ENCODE data around the gene CLDN15.
"Not testable (repeated sequence)": the region's sequence is repeated elsewhere in the genome, so short reads cannot be mapped to it uniquely, and the experiment has no call there.

Gene CLDN15

DNA sequence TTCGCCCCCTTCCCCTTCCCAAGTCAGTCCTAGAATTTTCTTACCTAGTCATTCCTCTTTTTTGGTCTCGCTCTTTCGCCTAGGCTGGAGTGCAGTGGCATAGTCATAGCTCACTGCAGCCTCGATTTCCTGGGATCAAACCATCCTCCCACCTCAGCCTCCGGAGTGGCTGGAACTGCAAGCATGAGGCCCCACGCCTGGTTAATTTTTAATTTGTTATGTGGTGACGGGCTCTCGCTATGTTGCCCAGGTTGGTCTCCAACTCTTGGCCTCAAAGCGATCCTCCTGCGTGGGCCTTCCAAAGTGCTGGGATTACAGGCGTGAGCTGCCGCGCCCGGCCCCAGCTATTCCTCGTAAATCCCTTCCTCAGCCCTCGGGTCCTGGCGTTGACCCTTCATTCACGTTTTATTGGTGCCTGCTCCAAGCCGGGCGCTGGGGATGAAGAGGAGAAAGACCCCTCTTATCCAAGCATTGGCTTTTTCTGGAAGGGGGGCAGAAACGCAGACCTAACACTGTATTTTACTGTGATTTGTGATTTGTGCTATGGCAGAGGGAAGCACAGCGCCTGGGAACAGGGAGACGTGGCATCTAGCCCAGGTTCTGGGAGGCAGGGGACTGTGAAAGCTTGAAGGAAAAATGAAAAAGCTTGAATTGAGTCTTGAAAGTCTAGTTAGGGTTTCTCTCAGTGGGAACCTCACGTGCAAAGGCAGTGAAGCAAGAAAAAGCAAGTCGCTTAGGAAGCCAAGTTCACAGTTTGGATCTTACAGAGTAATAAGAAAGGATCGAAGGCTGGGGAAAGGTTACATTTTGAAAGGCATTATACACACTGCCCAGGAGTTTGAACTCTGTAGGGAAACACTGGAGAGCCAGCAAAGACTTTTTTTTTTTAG lies 19.1 kb downstream of the CLDN15 start:
- DNase-seq = no peak

DNA sequence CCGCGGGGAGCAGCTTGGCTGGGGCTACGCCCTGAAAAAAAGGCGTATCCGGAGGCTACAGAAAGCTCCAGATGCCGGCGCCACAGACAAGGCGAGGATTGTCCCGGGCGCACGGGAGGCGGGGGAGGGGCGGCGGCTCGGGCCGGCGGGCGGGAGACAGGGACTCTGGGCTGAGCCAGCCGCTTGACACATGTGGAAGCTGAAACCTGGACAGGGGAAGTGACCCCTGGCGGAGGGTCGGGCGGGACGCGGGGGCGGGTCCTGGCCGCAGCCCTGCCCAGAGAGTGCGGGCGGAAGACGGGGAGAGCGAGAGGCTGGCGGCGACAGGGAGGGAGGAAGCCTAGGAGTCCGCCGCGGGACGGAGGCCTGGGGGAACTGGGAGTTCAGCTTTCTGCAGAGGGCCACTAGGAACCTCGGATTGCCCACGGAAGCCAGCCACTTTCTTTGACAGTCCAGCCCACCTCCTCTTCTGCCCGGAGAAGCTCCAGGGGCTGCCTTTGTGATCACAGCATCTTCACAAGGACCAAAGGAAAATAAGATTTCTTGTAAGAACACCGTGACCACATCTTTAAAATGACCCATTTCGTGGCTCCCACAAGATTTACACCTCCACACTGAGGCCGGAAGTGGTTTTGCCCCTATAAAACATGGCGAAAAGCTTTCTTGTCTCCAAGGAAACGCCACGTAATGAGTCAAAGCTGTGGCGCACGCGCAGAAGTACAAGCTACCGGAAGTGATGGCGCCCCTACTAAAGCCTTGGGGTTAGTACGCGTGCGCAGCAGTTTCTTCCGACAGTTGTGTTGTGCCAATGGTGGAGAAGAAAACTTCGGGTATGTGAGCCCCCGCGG lies 20.0 kb downstream of the CLDN15 start, which contains the start of the genes PLOD3 and ZNHIT1:
Gene PLOD3, minus strand, starts transcription at position 194 of the 848 bp plus-strand sequence. CDS start 307 bp downstream, outside the sequence.
Gene ZNHIT1, plus strand, starts transcription at position 778 of the 848 bp plus-strand sequence. Its CDS starts 31 bp downstream, at position 809.
- DNase-seq = peak; percentile 97

DNA sequence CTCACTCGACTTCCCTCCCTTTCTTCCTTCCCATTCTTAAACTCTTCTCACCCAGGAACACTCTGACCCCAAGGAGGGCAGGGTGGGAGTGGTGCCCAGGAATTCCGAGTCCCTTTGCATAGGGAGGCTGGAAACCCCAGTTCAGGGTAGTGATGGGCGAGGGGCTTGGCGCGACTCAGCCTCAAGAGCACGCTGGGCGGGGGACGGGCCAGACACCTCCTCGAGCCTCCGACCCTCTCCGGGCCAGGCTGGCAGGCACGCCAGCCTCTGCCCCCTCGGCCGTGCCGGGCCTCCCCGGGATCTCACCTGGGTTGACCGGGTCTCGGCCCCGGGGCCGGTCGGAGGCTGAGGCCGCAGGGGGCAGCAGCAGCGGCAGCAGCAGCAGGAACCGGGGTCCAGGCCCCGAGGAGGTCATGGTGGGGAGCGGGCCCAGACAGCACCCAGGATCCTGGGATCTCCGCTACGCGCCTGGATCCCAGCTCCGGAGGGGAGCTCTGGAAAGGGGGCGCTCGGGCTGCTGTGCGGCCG lies 20.7 kb downstream of the CLDN15 start:
- DNase-seq = no peak

DNA sequence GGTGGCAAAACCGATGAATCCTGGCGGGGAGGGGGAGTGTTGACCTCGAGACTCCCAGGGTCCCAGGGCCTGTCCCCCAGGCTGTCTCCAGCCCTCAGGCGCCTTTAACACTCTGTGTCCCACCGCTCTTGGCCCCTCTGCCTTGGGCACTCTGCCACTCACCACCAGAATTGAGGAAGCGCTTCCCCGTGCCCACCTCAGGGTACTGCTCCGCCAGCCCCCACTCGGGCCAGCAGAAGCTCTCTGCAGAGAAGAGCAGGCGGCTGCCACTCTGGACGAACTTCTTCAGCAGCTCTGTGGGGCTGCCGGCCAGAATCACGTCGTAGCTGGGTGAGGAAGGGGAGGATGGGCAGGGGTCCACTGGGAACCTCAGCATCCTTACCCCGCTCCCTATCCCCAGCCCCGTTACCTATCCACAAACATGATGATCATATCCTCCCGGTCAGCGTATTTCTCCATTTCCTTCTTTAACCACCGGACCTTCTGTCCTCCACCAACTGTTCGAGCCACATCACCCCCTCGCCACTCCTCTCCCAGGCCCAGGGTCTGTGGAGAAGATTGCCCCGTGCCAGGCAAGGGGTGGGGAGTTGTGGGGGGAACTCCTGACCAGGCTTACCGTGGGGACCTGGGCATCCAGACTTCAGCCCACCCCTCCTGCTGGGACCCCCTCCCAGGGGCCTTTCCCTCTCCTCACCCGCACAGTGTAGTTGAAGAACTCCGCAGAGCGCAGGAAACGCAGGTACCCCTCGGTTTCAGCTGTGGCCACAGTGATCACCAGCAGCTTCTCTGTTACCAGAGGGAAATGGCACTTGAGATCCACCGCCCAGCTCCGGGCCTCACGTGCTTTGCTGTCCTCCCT lies 21.4 kb downstream of the CLDN15 start:
- DNase-seq = peak; percentile 16

DNA sequence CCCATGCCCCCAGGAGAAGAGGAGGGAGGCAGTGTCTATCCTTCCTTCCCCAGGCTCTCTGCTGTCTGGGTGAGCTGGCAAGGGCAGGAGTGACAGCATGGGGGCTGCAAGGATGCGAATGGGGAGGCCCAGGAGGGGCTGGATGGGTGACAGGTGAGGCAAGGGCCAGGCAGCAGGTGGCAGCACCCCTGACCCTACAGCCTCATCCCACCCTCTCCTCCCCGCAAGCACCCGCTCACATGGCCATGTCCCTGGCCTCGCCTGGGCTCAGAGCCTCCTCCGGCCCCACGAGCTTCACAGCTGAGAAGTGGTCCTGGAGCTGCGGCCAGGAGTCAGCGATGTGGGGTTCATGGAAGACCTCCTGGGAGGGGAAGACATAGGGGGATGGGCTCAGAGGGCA lies 25.6 kb downstream of the CLDN15 start:
- no peak for DNase-seq

DNA sequence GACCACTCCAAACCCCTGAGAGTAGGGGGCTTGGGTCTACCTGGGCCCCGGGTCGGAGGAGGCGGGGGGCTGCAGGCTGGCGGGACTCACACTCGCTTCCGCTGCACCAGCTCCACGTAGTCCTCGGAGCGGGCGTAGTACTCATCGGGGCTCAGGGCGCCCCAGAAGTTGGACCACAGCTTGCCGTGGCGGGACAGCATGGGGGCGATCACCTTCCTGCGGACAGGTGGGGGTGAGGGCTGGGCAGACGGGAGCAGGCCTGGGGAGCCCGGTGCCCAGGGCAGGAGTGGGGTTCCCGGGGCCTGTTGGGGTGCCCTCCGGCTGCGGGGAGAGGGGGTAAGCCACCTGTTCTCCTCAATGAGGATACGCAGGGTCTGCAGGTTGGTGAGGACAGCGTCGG lies 26.1 kb downstream of the CLDN15 start:
- DNase-seq = no peak

DNA sequence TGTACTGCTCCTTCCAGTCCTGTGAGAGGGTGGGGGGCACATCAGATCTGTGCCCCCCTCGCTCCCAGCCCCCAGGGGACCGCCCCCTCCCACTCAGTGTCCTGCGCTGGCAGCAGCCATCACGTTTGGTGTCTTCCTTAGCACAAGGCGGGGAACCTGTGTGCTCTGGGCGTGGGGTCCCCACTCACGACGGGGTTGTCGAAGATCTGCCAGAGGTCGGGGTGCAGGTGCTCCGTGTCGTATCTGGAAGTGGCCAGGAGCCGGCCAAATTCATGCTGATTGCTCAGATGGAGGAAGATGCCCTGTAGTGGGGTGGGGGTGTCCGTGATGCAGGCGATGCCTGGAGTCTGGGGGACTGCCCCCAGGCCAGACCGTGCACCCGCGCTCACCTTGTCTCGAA lies 27.5 kb downstream of the CLDN15 start:
- no peak for DNase-seq

DNA sequence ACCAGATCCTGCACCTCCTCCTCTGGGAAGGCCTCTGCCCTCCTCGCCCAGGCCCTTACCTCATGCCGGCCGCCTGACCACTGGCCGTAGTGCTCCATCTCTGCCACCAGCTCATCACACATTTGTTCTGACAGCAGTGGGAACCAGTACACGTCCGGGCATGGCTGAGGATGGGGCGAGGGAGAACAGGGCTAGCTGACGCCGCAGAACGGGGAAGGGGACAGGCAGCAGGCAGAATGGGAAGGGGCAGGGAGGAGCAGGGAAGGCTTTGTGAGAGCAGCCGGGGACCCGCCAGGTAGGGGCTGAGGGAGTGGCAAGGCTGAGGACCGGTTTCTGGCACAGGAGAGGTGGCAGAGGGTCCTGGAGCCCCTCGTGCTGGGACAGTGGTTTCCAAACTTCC lies 28.8 kb downstream of the CLDN15 start:
- no peak for DNase-seq

DNA sequence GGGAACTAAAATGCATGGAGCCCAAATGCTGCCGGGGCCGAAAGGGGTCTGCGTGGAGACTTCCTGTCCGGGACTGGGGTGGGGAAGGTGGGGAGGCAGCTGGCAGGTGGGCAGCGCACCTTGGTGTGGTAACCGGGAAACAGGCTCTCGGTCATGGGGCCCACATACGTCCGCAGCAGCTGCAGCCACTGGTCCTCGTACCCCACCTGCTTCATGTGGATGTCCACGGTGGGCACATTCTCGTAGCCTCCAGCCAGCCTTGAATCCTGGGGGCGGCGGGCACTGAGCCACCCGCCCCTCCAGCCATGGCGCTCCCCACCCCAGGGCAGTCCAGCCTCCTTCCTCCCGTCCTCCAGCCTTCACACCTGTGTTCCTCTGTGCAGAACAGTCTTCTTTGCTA lies 30.1 kb downstream of the CLDN15 start:
- DNase-seq = no peak

DNA sequence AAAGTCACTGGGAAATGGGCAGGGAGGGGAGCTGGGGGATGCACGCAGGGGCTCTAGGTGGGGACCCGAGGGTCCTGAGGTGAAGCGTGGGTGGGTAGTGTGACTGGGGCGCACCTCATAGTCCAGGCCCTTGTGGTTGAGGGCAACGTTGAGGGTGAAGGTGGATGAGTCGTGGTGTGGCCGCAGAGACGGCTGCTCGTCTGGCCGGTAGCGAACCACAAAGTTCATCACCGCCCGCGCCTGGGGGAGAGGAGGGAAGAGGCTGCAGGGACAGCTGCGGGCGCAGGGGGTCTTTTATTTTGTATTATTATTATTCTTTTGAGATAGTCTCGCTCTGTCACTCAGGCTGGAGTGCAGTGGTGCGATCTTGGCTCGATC lies 30.9 kb downstream of the CLDN15 start:
- no peak for DNase-seq

DNA sequence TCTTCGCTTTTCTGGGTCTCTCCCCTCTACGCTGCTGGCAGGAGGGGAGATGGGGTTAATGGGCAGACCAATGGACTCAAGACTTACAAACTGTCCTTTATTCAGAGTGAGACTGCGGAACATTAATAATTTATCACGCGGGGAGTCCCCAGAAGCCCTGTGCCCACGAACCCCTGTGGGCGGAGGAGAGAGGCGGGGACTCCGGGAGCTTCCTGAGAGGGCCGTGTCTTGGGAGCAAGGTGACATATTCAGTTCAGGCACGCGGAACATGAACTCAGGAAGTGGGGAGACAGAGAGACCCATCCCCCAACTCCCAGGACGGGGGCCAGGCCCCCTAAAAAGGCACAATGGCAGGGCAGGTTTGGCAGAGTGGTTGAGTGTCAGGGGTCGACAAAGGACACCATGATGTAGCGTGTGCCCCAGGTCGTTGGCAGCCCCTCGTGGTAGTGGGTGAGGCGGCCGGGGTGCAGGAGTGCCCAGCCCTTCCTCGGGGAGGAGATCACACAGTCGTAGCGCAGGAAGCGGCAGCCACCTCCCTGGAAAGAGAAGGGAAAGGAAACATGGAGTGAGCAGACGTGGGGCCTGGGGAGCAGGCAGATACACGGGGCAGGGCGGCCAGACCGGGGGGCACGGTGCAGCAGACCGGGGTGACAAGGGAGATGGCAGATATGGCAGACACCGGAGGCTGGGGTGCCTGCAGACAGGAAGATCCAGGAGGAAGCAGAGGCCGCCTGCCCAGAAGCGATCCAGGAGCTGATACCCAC lies 31.5 kb downstream of the CLDN15 start:
- DNase-seq = no peak

DNA sequence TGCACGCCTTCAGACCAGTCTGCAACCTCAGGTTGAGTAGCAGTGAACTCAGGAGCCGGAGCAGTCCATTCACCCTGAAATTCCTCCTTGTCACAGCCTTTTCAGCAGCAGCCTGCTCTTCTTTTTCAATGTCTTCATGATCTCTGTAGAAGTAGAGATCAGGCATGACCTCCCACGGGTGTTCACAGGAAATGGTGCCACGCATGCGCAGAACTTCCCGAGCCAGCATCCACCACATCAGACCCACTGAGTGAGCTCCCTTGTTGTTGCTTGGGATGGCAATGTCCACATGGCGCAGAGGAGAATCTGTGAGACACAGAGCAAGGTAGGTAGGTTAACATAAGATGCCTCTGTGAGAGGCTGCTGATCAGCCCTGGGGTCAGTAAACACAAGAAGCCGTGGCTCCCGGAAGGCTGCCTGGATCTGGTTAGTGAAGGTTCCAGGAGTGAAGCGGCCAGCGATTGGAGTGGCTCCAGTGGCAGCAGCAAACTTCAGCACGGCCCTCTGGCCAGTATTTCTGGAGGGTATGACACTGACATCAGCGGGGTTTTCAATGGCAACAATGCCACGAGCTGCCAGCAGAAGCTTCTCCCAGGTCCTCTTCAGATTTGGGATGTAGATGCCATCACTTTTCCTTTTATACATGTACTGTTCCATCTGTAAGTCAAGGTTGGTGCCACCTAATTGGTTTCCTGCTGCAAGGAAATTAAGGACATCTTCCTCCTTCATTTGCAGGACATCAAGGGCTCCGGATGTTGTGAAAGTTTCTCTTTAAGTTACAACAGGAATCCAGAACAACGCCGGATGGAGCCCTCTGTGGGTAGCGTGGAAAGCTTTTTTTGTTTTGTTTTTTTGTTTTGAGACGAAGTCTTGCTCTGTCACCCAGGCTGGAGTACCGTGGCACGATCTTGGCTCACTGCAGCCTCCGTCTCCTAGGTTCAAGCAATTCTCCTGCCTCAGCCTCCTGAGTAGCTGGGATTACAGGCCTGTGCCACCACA lies 33.6 kb downstream of the CLDN15 start:
- peak; percentile 24 for DNase-seq

DNA sequence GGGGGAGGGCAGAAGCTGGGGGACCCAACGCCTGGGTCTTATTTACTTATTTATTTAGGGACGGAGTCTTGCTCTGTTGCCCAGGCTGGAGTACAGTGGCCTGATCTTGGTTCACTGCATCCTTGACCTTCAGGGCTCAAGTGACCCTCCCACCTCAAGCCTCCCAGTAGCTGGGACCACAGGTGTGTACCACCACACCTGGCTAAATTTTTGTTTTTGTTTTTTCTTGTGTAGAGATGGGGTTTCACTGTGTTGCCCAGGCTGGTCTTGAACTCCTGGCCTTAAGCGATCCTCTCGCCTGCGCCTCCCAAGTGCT lies 35.0 kb downstream of the CLDN15 start:
- DNase-seq = no peak

DNA sequence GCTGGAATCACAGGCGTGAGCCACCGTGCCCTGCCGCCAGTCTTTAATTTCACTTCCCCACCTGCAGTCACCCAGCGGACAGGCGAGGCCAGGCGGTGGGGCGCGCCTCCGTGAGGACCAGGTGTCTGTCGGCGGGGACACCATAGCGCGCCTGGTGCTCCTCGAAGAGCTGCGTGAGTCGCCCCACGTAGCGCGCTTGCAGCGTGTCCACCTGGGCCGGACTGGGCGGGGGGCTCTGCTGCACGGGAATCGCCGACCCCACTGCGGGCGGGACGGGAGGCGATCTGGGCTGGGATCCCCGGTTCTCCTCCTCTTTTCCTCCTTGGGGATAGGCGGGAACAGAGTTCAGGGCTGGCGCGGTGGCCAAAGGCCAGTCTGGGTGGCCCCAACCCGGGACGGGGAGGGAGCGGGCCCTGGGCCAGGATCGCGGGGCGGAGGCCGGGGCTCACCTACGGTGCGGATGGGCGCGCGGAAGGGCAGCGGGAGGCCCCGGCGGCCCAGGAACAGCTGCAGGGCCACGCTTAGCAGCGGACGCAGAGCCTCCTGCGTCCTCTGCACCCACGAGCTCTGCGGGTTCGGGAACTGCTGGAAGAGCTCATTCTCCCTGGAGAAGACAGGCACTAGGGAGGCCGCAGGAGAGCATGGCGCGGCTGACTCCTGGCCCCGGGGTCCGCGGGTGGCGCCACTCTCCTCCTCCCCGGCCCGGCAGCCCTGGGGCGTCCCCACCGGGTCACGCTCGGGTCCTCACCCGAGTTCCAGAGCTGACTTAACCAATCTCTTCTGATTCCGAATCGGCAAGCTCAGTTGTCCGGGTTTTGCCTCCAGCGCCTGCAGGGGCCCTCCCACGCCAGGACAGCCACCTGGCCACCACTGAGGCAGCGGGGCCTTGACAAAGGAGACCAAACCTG lies 35.7 kb downstream of the CLDN15 start:
- peak; percentile 13 for DNase-seq

DNA sequence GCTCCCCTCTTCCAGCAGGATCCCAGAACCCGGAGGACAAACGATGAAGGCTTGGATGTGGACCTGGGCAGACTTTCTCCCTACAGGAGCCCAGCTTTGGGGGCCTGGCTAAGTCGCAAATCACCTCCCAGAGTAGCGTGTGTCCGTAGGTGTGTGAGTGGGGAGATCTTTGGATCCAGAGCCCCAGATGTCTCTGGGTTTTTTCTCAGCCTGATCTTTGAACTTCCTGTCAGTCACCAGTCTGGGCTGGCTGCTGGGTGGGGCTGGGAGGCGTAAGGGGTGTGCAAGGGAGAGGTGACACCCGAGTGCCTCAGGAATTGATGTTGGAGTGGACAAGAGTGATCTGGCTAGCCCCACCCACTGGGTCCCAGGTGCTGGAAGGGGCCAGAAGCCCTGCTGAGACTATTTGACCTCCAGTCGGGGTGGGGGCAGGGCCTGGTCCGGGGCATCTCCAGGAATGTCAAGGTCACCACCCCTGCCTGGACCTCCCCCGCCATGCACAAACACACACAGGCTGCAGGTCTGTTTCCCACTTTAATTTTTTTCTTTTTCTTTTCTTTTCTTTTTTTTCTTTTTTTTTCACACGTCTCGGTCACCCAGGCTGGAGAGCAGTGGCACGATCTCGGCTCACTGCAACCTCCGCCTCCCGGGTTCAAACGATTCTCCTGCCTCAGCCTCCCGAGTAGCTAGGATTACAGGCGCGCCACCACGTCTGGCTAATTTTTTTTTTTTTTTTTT lies 36.6 kb downstream of the CLDN15 start, which contains the start of gene MOGAT3:
Gene MOGAT3, minus strand, starts transcription at position 175 of the 738 bp plus-strand sequence. CDS start 182 bp downstream, outside the sequence.
- no peak for DNase-seq

DNA sequence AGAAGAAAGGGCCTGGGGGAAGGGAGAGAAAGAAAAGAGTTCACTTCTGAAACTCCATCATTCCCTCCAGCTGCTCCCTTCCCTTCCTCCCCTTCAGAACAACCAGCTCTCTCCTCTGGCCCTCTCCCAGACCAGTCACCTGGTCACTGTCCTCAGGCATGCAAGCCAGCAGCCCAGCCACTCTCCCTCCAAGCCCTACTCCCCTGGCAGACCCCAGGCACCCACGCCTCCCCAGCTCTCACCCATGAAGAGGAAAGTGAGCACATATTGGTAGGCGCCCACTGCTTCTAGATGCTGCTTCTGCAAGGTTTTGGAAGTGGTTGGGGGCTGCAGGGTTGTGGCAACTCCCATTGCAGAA lies 37.1 kb downstream of the CLDN15 start:
- DNase-seq = no peak

DNA sequence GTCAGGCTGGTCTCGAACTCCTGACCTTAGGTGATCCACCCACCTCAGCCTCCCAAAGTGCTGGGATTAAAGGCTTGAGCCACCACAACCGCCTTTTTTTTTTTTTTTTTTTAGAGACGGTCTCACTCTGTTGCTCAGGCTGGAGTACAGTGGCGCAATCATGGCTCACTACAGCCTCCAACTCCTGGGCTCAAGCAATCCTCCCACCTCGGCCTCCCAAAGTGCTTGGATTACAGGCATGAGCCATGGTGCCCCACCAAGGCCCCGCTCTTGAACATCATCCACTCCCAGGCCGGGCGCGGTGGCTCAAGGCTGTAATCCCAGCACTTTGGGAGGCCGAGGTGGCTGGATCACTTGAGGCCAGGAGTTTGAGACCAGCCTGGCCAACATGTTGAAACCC lies 38.1 kb downstream of the CLDN15 start:
- DNase-seq = not testable (repeated sequence)

DNA sequence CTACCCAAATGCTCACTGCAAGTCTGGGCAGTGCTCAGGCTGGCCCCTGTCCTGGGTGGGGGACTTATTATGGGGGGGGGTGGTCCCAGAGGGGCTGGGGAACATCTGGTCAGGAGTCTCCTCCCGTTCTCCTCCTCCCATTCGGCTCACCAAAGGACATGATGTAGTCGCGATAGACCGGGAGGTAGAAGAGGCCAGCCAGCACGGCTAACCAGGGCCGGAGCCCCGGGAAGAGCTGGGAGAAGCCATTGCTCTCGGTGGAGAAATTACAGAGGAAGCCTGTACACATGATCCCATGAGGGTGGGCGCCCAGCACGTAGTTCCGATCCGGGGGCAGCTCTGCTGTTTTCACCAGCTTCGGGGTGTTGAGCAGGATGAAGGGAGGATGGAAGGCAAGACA lies 39.1 kb downstream of the CLDN15 start:
- DNase-seq = no peak

DNA sequence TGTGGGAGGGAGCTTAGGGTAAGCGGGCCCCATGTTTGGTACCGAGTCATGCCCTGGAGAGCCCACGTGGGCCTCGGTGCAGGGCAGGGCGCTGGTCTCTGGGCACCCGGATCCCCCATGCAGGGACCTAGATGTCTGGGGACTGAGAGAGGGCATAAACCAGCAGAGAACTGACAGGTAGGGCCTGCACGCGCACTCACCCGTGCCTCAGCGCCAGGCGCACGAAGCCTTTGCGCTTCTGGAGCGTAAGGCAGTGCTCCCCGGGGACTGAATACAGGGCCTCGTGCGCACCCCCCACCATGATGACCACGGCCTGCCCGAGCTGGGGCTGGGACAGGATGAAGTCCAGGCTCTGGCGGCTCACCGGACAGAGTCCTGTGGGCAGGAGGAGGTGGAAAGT lies 39.6 kb downstream of the CLDN15 start:
- DNase-seq = no peak
